Measurements from ENCODE around the gene INF2. TPM values are rescaled to one million over a fixed set of nuclear protein-coding genes. Genes with fewer than 3 reads are reported as not detected.
A peak's percentile ranks its signal among the peaks of the same experiment; 100 is the strongest.

The INF2 gene
- total and polyA plus RNA-seq, 2 experiments from 2014 or later, result 14.1 to 62.4 TPM

DNA sequence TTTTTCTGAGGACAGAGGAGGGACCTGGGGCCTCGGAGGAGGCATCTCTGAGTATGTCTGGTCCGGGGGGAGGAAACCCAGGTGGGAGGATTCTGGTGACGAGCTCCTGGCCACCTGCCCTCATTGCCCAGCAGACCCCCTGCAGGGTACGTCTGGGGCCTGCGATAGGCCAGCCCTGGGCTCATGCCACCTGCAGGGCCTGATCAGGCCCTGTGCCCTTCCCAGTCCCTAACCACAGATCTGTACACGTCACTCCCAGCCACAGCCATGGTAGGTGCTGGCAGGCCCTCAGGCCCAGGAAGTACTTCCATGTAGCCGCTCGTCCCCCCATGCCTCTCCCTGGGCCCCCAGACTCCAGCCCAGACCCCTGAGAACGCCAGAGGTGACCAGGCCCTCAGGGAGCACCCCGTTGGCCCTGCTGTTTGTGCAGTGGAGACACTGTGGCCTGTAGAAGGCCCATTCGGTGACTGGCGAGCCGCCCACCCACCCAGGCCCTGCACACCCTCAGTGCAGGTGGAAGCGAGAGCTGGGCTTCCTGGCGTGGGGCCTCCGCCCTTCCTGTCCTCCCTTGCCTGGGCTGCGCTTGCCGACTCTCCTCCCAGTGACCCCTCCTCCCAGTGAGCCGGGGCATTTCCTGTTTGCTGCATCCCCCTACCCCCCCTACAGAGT, 5.7 kb downstream of the INF2 start:
- no peak for DNase-seq (ENCODE audit: low read depth in 1 of 2, low spot score in 1 of 2)
- Histone ChIP-seq H3K27ac (peak overlapping the region; percentile 39), H3K4me1 (ENCODE audit: low read depth) (peaks cover 24% of the 10 kb centered on the region), H3K36me3 (no peaks in the 10 kb centered on the region), H3K9me3 (ENCODE audit: low read depth) (no peaks in the 10 kb centered on the region), H3K27me3 (no peaks in the 10 kb centered on the region), H3K4me3 (no peak overlapping the region)
- TF ChIP-seq, protein P1, sequence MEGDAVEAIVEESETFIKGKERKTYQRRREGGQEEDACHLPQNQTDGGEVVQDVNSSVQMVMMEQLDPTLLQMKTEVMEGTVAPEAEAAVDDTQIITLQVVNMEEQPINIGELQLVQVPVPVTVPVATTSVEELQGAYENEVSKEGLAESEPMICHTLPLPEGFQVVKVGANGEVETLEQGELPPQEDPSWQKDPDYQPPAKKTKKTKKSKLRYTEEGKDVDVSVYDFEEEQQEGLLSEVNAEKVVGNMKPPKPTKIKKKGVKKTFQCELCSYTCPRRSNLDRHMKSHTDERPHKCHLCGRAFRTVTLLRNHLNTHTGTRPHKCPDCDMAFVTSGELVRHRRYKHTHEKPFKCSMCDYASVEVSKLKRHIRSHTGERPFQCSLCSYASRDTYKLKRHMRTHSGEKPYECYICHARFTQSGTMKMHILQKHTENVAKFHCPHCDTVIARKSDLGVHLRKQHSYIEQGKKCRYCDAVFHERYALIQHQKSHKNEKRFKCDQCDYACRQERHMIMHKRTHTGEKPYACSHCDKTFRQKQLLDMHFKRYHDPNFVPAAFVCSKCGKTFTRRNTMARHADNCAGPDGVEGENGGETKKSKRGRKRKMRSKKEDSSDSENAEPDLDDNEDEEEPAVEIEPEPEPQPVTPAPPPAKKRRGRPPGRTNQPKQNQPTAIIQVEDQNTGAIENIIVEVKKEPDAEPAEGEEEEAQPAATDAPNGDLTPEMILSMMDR (IDR thresholded peaks at IDR 0.05; ENCODE audit: low read depth, low read length), result no peak

DNA sequence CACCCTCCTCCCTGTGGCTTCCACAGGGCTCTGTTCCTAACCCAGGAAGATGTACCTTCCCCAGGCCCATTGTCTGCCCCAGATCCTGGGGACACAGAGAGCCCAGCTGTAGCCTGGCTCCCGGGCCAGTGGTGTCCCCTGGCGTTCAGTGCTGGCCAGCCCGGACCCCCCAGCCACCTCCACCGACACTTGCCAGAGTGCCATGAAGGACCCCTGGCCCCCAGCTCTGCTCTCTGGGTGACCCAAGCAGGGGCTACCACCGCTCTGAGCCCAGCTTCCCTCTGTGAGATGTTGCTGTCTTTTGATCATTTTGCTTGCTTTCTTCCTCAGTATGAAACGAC, 6.2 kb downstream of the INF2 start:
- H3K27me3 ChIP-seq, result no peaks in the 10 kb centered on the region
- no peak for DNase-seq (ENCODE audit: low read depth in 1 of 2, low spot score in 1 of 2)
- no peak overlapping the region for H3K4me3 ChIP-seq
- H3K36me3 ChIP-seq, result no peaks in the 10 kb centered on the region
- H3K9me3 ChIP-seq (ENCODE audit: low read depth), result no peaks in the 10 kb centered on the region
- TF ChIP-seq, protein P1 (IDR thresholded peaks at IDR 0.05; ENCODE audit: low read depth, low read length), result no peak
- no peak overlapping the region for H3K27ac ChIP-seq
- H3K4me1 ChIP-seq (ENCODE audit: low read depth), result peaks cover 20% of the 10 kb centered on the region

DNA sequence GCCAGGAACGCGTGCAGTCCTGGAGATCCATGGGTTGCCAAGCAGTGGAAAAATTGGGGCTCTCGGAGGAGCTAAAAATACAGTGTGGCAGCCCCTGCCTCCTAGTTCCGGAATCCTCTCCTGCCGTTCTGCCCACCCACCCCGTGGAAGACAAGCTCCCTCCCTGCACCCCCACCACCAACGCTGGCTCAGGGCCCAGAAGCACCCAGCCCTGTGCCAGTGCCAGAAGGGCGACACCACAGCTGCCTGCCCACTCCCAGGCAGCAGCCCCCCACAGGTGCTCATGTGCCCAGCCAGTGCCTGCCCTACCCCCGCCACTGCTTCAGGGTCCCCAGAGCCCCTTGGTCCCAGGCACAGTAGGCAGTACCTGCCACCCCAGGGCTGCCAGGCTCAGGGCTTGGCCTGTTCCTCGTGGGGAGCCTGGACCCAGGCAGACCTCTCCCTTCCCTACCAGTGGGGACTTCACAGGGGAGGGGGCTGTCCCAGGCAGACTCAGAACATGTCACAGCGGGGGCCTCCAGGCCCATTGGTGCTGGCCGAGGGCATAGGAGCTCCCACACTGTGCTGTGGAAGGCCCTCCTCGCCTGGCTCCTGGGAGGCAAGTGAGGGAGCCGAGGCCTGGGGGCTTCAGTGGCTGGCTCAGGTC, 7.4 kb downstream of the INF2 start:
- no peaks in the 10 kb centered on the region for H3K9me3 ChIP-seq (ENCODE audit: low read depth)
- H3K4me1 ChIP-seq (ENCODE audit: low read depth), result peaks cover 19% of the 10 kb centered on the region
- TF ChIP-seq, protein P1 (IDR thresholded peaks at IDR 0.05; ENCODE audit: low read depth, low read length), result no peak
- DNase-seq (ENCODE audit: low read depth in 1 of 2, low spot score in 1 of 2), result no peak
- no peaks in the 10 kb centered on the region for H3K27me3 ChIP-seq
- H3K27ac ChIP-seq, result no peak overlapping the region
- no peaks in the 10 kb centered on the region for H3K36me3 ChIP-seq
- no peak overlapping the region for H3K4me3 ChIP-seq

DNA sequence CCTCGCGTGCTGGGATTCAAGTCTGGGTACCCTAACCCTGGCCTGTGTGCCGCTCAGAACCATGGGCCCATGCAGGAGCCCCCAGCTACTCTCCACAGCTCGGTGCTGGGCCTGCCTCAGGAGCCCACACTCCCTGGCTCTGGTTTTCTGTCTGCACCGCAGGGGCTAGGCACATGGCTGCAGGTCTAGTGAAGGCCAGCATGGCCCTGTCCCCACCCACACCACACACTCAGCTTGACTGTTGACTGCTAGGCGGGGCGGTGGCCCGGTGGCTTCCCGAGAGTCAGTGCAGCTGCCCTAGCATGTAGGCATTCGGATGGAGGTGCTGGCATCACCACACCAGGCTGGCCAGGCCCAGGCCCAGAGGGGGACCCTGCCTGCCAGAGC, 7.9 kb downstream of the INF2 start:
- Histone ChIP-seq H3K27ac (no peak overlapping the region), H3K36me3 (no peaks in the 10 kb centered on the region), H3K4me1 (ENCODE audit: low read depth) (peaks cover 19% of the 10 kb centered on the region)

DNA sequence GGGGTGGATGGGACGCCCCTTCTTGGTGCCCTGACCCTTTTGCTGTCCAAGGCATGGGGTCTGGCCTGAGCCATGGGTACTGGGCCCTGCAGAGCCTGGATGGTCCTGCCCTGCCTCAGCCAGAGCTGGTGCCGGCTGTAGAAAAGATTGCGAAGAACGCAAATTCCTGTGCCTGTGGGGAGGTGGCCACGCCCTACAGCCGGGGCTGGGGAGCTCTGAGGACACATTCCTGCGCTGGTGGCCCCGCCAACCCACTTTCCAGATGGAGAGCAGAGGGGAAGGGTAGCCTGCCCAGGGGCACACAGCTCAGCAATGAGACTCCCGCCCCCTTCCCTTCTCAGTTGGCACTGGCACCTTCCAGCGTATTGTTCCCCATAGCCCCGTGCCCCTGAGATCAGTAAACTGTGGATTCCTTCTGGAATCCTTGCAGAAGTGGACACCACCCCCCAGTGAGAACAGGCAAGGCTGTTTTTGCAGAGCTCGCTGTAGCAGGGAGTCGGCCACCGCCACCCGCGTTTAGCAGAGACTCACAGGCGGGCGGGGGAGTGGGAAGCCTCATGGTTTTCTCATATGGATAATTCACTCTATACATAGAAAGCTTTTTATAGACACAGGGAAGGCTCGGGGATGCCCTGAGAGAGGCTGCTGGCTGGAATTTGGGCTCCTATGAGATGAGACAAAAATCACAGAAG, 8.6 kb downstream of the INF2 start:
- TF ChIP-seq, protein P1 (IDR thresholded peaks at IDR 0.05; ENCODE audit: low read depth, low read length), result no peak
- Histone ChIP-seq H3K27me3 (no peaks in the 10 kb centered on the region), H3K4me1 (ENCODE audit: low read depth) (peaks cover 19% of the 10 kb centered on the region), H3K9me3 (ENCODE audit: low read depth) (no peaks in the 10 kb centered on the region), H3K27ac (peak overlapping the region; percentile 18), H3K4me3 (no peak overlapping the region), H3K36me3 (no peaks in the 10 kb centered on the region)
- peak in 1 of 2 donors; percentile 27 for DNase-seq (ENCODE audit: low read depth in 1 of 2, low spot score in 1 of 2)

More for the DNA sequence above, 7.9 kb downstream of the INF2 start:
- no peaks in the 10 kb centered on the region for H3K27me3 ChIP-seq
- H3K9me3 ChIP-seq (ENCODE audit: low read depth), result no peaks in the 10 kb centered on the region
- DNase-seq (ENCODE audit: low read depth in 1 of 2, low spot score in 1 of 2), result no peak
- H3K4me3 ChIP-seq, result no peak overlapping the region
- TF ChIP-seq, protein P1 (IDR thresholded peaks at IDR 0.05; ENCODE audit: low read depth, low read length), result no peak
